ENCODE data around the gene BAG3.

BAG3 gene

DNA sequence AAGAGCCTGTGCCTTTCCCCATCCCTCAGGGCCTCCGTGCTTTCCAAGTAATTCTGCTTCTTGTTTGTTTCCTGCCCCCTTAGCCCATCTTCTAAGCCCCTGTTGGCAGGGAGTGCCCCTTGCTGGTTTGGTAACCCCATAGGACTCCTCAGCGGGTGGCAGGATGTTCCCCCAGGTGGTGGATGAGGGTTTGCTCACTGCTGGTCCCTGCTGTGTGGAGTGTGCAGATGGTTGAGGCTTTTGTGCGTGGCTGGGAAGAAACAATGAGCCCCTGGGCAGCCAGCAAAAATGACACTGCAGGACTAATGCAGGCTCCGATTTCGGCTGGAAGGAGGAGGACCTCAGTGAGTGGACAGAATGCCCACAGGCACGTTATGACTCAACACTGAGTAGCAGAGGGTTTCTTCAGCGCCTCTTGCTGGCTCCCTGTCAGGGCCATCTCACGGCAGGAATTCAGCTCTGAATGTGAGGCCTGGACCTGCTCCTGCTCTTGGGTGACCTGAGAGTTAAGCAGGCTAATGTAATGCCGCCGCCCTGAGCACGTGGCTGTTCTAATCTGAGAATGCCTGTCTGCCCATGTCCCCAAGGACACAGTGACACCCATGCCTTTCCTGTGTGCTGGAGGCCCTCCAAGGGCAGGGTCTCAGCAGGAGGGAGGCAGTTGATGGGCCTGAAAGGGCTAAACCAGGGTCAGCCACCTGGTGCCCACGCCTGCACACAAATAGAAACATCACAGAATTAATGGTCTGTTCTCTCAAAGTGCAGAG, 16.6 kb downstream of the BAG3 start:
- no peak for DNase-seq (ENCODE audit: low spot score)

- DNase-seq (ENCODE audit: low spot score): no peak
Measured at GRCh38 chr10:119668461-119668860, 17.3 kb downstream of the BAG3 start.

GRCh38 chr10:119669331-119669730, 18.2 kb downstream of the BAG3 start:
- no peak for DNase-seq (ENCODE audit: low spot score)

DNA sequence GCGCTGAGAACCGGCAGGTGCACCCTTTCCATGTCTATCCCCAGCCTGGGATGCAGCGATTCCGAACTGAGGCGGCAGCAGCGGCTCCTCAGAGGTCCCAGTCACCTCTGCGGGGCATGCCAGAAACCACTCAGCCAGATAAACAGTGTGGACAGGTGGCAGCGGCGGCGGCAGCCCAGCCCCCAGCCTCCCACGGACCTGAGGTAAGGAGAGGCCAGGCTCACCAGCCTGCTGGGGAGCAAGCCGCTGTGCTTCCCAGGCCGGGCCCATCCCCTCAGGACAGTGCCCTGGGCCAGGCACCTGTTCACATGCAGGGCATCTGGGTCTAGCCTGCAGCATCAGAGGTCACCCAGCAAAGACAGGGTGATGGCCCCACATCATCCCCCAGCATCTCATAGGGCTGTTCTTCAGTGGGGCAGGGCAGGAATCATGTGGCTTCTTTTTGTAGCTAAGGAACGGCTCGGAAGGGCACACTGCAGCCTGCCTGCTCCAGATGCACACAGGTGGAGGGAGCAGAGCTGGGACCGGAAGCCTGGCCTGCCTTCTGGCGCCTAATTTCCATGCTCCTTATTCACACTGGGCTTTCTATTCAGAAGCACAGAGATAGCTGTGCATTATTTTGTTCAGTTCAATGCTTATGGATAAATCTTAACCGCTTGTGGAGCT, 18.9 kb downstream of the BAG3 start:
- DNase-seq (ENCODE audit: low spot score): no peak

GRCh38 chr10:119670717-119671116, 19.5 kb downstream of the BAG3 start:
- DNase-seq (ENCODE audit: low spot score): no peak

DNA sequence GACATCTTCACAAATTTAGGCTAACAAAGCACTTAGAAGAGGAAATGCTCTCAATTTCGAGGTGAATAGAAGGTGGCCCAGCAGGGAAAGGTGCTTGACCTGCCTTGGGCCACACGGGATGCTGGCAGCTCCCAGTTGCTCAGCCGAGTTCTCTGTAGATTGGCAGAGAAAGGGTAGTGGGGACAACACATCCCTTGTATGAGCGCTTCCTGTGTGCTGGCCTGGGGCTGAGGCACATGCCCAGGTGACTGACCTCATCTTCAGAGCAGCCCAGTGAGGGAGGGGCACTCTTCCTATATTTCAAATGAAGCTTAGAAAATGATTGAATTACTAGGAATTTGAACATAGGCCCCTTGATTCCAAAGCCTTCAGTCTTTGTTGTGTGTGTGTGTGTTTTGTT, 20.2 kb downstream of the BAG3 start:
- no peak for DNase-seq (ENCODE audit: low spot score)

DNA sequence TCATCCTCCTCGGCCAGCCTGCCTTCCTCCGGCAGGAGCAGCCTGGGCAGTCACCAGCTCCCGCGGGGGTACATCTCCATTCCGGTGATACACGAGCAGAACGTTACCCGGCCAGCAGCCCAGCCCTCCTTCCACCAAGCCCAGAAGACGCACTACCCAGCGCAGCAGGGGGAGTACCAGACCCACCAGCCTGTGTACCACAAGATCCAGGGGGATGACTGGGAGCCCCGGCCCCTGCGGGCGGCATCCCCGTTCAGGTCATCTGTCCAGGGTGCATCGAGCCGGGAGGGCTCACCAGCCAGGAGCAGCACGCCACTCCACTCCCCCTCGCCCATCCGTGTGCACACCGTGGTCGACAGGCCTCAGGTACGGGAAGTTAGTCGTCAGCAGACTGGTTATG, 21.1 kb downstream of the BAG3 start:
- no peak for DNase-seq (ENCODE audit: low spot score)

GRCh38 chr10:119673271-119673670, 22.1 kb downstream of the BAG3 start:
- DNase-seq (ENCODE audit: low spot score): no peak

- no peak for DNase-seq (ENCODE audit: low spot score)
Measured at GRCh38 chr10:119675483-119676170, 24.4 kb downstream of the BAG3 start.

GRCh38 chr10:119677126-119677525, 25.9 kb downstream of the BAG3 start:
- no peak for DNase-seq (ENCODE audit: low spot score)

- DNase-seq (ENCODE audit: low spot score): no peak
Measured at GRCh38 chr10:119677904-119678755, 26.9 kb downstream of the BAG3 start.

DNA sequence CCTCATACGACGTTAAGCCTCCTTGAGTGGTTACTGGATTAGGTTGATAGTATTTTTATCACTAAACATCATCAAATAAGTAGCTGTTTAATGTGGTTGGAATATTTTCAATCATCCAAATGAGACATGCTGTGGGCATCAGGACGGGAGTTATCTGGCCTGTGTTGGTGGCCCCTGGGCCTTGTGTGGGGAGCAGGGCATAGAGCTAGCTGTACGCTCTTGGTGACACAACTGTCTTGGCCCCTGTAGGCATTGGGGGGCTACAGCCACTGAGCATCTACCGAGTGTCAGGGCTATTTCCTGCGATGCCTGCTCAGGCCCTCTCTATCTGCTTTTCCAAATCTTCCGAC, 28.3 kb downstream of the BAG3 start:
- no peak for DNase-seq (ENCODE audit: low spot score)

DNA sequence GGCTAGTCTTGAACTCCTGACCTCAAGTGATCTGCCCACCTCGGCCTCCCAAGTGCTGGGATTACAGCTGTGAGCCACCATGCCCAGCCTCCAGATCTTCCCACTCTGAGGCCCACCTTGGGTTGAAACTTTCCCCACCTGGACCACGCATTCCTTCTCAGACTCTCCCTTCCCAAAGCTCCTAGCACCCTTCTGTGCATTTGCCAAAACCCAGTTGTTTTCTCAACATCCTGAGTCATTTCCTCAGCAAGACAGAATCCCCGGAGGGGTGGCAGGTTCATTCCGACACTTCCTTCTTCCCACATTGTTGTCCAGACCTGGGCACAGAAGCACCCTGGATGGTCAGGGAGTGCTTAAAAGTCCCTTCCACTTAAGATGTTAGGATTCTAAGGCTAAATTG, 28.9 kb downstream of the BAG3 start:
- no peak for DNase-seq (ENCODE audit: low spot score)

DNA sequence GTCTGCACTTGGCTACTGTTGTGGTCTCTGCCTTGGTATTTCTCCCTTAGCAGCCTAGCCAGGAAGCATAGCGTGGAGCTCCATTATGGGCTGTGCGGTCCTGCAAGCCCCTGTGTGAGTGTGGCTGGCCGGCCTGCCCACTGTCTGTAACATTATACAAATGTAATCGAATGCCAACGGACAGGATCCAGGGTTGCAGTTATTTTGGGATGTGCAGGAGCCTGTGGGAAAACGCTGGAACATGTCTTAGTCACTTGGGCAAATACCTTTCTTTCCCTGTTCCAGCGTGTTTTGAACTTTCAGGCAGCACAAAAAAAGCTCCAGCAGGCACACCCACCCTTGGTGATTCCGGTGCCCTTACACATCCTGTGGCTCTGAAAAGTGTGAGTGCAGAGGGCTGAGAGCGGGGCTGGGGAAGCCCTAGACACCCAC, 29.5 kb downstream of the BAG3 start:
- DNase-seq (ENCODE audit: low spot score): no peak

GRCh38 chr10:119686465-119687191, 35.4 kb downstream of the BAG3 start:
- peak; percentile 80 for DNase-seq (ENCODE audit: low spot score)

DNA sequence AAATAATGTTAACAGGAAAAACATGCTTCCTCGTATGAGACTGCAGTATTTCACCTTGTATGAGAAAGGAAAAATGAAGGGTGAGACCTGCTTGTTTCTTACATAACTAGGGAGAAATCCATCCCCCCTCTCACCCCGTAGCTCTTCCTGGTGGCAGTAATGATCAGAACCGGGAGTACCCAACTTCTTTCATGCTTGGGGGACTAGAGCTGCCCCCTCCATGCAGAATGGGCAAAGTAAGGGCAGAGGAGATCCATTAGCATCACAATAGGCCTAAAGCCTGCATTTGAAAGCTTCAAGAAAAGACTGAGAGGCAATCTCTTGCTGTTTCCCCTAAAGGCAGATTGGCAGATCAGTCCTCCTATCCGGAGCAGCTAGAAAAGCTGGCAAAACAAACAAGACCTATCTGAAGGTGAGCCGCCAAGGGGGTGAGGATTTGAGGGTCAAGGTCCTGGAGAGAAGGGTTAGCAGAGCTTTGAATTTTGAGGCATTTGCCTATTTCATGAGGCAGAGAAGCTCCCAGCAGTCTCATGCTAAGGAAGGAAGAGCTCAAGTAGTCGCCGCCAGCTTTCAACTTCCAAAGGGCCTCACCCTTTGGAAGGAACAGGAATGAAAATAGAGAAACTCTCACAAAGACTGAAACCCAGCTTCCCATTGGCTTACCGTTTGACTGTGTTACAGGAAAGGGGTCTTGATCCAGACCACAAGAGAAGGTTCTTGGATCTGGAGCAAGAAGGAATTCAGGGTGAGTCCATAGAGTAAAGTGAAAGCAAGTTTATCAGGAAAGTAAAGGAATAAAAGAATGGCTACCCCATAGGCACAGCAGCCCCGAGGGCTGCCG, 36.2 kb downstream of the BAG3 start:
- DNase-seq (ENCODE audit: low spot score): no peak

- DNase-seq (ENCODE audit: low spot score): no peak
Measured at GRCh38 chr10:119688033-119688508, 36.9 kb downstream of the BAG3 start.

GRCh38 chr10:119689016-119689580, 37.9 kb downstream of the BAG3 start:
- no peak for DNase-seq (ENCODE audit: low spot score)

- DNase-seq (ENCODE audit: low spot score): no peak
Measured at GRCh38 chr10:119691726-119692125, 40.5 kb downstream of the BAG3 start.

Data from putamen (tissue), 1 donor.